Upper lobe of left lung (tissue), 6 donors: ENCODE data around the gene ZMAT3. TPM values are rescaled to one million over a fixed set of nuclear protein-coding genes. Genes with fewer than 3 reads are reported as not detected.
"Not testable (repeated sequence)": the region's sequence is repeated elsewhere in the genome, so short reads cannot be mapped to it uniquely, and the experiment has no call there.

ENCODE experiments used
- ATAC-seq, 2 donors: fragments of 200-7000 bp; cut with Tn5 transposase; one replicate each; pipeline ENCODE4 v1.9.1; 2022; ENCODE audit warnings: mild to moderate bottlenecking in 2 of 2, moderate library complexity in 2 of 2; ENCODE audit not compliant: low FRiP score in 2 of 2
- DNase-seq, 2 donors: peaks; one replicate each; pipeline ENCODE4 v3.0.0-alpha.2; 2019 to 2020
- H3K27ac ChIP-seq, 4 donors: fragments of 200-600 bp; sonication (generic); one replicate each; pipeline ENCODE4 v1.5.1; 2016 to 2019
- H3K27me3 ChIP-seq, 4 donors: fragments of 200-600 bp; sonication (generic); one replicate each; pipeline ENCODE4 v1.5.1; 2017 to 2019
- H3K36me3 ChIP-seq, 4 donors: fragments of 200-600 bp; sonication (generic); one replicate each; pipeline ENCODE4 v1.5.1; 2016 to 2019
- H3K4me1 ChIP-seq, 4 donors: fragments of 200-600 bp; sonication (generic); one replicate each; pipeline ENCODE4 v1.5.1; 2018 to 2019
- H3K4me3 ChIP-seq, 4 donors: fragments of 200-600 bp; sonication (generic); one replicate each; pipeline ENCODE4 v1.5.1; 2017 to 2019; ENCODE audit warnings: mild to moderate bottlenecking in 2 of 4, moderate library complexity in 1 of 4
- H3K9me3 ChIP-seq, 4 donors: fragments of 200-600 bp; sonication (generic); one replicate each; pipeline ENCODE4 v1.5.1; 2018 to 2019
- EP300 ChIP-seq, 4 donors: sonication (generic); formaldehyde crosslinking; IDR thresholded peaks; one replicate each; pipeline ENCODE4 v1.5.1; 2017; ENCODE audit warnings: antibody characterized with exemption in 4 of 4, control low read depth in 2 of 4
- POLR2A ChIP-seq, 4 donors: fragments of 450-650 bp; IDR thresholded peaks; one replicate each; pipeline ENCODE4 v1.5.1; 2016 to 2017; ENCODE audit warnings: antibody characterized with exemption in 4 of 4, mild to moderate bottlenecking in 2 of 4
- POLR2AphosphoS5 ChIP-seq, 2 donors: sonication (generic); formaldehyde crosslinking; IDR thresholded peaks; one replicate each; pipeline ENCODE4 v1.5.1; 2017; ENCODE audit warnings: antibody characterized with exemption in 2 of 2
- WGBS, 2 donors: methylation state at CpG; one replicate each; pipeline ENCODE4 v1.1.5; 2017 to 2018; 5-methylcytosine and 5-hydroxymethylcytosine counted together
- total RNA-seq, 6 donors: library from RNA; depleted of rRNA in 4 of 6; stranded (reverse); fragments of >200 nt in 4 of 6; gene quantifications; one replicate each; pipeline versions ENCODE4 v1.1.0 to v1.2.1, GENCODE V29; 2016 to 2021
- TF ChIP-seq, protein P1 (sequence below), 6 experiments: fragments of 450-650 bp in 4 of 6; fragments of 200-600 bp in 2 of 6; sonication (generic) in 2 of 6; IDR thresholded peaks; one replicate each; pipeline ENCODE4 v1.5.1; 2016 to 2019; ENCODE audit warnings: antibody characterized with exemption in 6 of 6
- donor health status: DM: no; HTN: no; CAD: no; lungs with moderate emphysema.
- donor health status: DM: no; HTN: yes; CAD: no; lungs with severe emphysema.

Gene ZMAT3, protein sequence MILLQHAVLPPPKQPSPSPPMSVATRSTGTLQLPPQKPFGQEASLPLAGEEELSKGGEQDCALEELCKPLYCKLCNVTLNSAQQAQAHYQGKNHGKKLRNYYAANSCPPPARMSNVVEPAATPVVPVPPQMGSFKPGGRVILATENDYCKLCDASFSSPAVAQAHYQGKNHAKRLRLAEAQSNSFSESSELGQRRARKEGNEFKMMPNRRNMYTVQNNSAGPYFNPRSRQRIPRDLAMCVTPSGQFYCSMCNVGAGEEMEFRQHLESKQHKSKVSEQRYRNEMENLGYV
- 10 to 100 TPM in 4 of 6 donors, 1 to 10 TPM in 2; 6.4 to 19.5 (median 13.1) TPM for total RNA-seq

DNA sequence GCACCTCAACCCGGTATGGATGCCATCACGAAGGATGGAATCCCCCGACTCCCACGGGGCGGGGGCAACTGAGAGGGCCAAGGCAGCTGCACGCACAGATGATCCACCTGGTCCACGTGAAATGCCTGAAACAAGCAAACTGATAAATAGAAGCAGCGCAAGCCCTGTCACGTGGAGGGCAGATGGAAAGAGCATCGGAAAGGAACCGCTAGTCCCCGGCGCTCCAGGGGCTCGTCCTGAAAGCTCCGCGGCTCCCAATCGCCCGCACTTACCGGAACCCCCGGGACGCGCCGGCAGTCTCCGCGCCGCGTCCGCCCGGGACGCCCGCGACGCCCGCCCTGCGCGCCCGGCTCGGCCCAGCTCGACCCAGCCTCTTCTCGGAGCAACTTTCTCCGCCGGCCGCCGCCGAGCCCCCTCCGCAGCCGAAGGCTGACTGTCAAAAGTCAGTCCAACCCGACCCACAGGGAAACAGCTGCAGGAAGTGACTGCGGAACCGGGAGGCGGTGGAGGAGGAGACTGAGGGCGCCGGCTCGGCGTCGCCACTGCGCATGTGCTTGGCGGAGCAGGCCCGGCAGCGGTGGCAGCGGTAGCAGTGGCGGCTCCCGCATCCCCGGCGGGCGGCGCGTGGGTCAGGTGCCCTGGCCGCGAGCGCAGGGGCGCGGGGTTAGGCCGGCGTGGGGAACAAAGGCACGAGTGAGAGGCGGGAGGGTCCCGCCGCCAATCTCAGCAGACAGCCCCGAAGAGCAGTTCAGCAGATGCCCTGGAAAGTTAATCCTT lies at the start of gene ZMAT3:
Gene ZMAT3, minus strand, starts transcription at position 487 of the 777 bp plus-strand sequence. CDS start 4,057 bp downstream, outside the sequence.
- Histone ChIP-seq H3K9me3 (no peaks in the 10 kb centered on the region), H3K4me1 (peaks cover 5 to 17% (median 16%) of the 10 kb centered on the region in 4 donors), H3K27me3 (no peaks in the 10 kb centered on the region), H3K36me3 (peaks cover 0 to 8% (median 4%) of the 10 kb centered on the region in 4 donors), H3K27ac (peak within 1 kb of the TSS; percentile 85 to 95 (median 90)), H3K4me3 (peak within 1 kb of the TSS; percentile 40 to 93 (median 85))
- TF ChIP-seq POLR2A (IDR thresholded peaks at IDR 0.05) (peak in 2 of 4 donors; percentile 66 to 80), POLR2AphosphoS5 (IDR thresholded peaks at IDR 0.05) (peak; percentile 64 to 80), EP300 (IDR thresholded peaks at IDR 0.05) (no peak)
- TF ChIP-seq, protein P1, sequence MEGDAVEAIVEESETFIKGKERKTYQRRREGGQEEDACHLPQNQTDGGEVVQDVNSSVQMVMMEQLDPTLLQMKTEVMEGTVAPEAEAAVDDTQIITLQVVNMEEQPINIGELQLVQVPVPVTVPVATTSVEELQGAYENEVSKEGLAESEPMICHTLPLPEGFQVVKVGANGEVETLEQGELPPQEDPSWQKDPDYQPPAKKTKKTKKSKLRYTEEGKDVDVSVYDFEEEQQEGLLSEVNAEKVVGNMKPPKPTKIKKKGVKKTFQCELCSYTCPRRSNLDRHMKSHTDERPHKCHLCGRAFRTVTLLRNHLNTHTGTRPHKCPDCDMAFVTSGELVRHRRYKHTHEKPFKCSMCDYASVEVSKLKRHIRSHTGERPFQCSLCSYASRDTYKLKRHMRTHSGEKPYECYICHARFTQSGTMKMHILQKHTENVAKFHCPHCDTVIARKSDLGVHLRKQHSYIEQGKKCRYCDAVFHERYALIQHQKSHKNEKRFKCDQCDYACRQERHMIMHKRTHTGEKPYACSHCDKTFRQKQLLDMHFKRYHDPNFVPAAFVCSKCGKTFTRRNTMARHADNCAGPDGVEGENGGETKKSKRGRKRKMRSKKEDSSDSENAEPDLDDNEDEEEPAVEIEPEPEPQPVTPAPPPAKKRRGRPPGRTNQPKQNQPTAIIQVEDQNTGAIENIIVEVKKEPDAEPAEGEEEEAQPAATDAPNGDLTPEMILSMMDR (IDR thresholded peaks at IDR 0.05), result no peak
- DNase-seq (peak; percentile 90 to 96), ATAC-seq (peak; percentile 90 to 99)
- WGBS, 2 donors, result 0 to 1% methylated on average over 7 to 60 of the region's 80 CpGs

DNA sequence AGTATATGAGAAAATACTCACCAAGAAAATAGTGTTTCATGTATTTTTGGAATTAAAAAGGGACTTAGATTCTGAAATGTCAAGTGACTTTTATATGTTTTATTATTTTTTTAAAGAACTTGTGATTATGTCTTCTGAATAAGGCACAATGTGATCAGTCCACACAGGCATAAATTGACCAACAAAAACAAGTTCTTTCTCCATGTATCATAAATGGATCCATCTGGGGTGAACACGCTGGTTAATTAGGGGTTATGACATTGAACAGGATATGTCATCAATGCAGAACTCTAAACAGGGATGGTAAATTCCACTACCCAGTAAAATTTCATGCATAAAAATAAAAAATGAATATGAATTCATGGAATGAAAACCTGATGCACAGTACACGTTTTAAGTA lies 45.2 kb upstream of the ZMAT3 start:
- TF ChIP-seq POLR2AphosphoS5 (IDR thresholded peaks at IDR 0.05) (no peak), EP300 (IDR thresholded peaks at IDR 0.05) (no peak), POLR2A (IDR thresholded peaks at IDR 0.05) (no peak)
- TF ChIP-seq, protein P1 (IDR thresholded peaks at IDR 0.05), result no peak
- no peaks in the 10 kb centered on the region for H3K4me1 ChIP-seq
- H3K27ac ChIP-seq, result no peak overlapping the region
- H3K9me3 ChIP-seq, result no peaks in the 10 kb centered on the region
- H3K36me3 ChIP-seq, result no peaks in the 10 kb centered on the region
- H3K27me3 ChIP-seq, result no peaks in the 10 kb centered on the region
- no peak for ATAC-seq
- no peak for DNase-seq
- 59 to 76% methylated on average over 2 of the region's 2 CpGs for WGBS, 2 donors
- H3K4me3 ChIP-seq, result no peak overlapping the region

DNA sequence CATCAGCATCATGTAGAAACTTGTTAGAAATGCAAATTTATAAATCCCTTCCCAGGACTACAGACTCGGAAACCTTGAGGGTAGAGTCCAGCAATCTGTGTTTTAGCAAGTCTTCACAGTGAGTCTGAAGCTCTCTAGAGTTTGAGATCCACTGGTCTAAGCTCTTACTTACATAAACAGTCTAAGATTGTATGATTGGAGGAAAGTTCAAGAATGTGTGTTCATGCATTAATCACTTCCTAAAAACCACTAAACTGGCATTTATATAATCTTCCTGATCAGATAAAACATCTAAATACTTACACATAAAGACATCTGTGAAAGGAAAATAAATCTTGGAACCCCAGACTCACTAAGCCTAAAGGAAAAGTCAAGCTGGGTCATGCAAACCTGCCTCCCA lies 43.8 kb upstream of the ZMAT3 start:
- not testable (repeated sequence) for H3K4me3 ChIP-seq, H3K36me3 ChIP-seq, H3K27ac ChIP-seq, H3K4me1 ChIP-seq, ATAC-seq, H3K9me3 ChIP-seq, H3K27me3 ChIP-seq, DNase-seq
- 44 to 59% methylated on average over 1 of the region's 1 CpG for WGBS, 2 donors

DNA sequence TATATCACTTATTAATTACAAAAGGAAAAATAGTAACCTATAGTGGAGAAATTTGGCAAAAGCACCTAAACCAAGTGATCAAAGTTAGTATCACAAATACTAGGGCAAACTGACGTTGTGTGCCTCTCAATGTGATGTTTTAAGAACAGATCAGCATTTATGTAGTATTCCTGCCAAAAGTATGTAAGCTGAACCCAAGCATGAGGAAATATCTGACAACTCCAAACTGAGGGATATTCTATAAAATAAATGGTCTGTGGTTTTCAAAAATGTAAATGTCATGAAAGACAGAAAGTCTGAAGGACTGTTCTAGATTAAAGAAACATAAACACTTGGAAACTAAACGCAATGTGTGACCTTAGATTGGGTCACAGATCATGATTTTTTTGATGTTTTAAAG lies 42.3 kb upstream of the ZMAT3 start:
- no peaks in the 10 kb centered on the region for H3K9me3 ChIP-seq
- no peaks in the 10 kb centered on the region for H3K27me3 ChIP-seq
- H3K27ac ChIP-seq, result no peak overlapping the region
- WGBS, 2 donors, result 63 to 66% methylated on average over 2 of the region's 2 CpGs
- DNase-seq, result no peak
- TF ChIP-seq, protein P1 (IDR thresholded peaks at IDR 0.05), result no peak
- TF ChIP-seq POLR2A (IDR thresholded peaks at IDR 0.05) (no peak), EP300 (IDR thresholded peaks at IDR 0.05) (no peak), POLR2AphosphoS5 (IDR thresholded peaks at IDR 0.05) (no peak)
- H3K4me1 ChIP-seq, result no peaks in the 10 kb centered on the region
- H3K36me3 ChIP-seq, result no peaks in the 10 kb centered on the region
- no peak for ATAC-seq
- no peak overlapping the region for H3K4me3 ChIP-seq

DNA sequence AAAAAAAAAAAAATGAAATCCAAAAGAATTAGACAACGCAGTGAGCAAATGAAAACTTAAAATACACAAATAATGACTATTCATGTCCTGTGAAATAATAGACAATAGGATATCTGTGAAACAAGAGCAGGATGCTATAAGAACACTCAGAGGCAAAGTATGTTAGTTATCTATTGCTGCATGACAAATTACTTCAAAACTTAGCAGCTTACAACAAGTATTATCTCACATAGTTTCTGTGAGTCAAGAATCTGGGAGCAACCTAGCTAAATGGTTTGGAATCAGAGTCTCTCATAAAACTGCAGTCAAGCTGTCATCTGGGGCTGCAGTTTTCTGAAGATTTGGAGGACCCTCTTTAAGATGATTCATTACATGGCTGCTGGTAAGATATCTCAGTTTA lies 36.5 kb upstream of the ZMAT3 start:
- no peak for ATAC-seq
- H3K27me3 ChIP-seq, result no peaks in the 10 kb centered on the region
- H3K36me3 ChIP-seq, result no peaks in the 10 kb centered on the region
- H3K9me3 ChIP-seq, result no peaks in the 10 kb centered on the region
- WGBS, 2 donors, result 59 to 74% methylated on average over 1 of the region's 1 CpG
- no peak for DNase-seq
- TF ChIP-seq, protein P1 (IDR thresholded peaks at IDR 0.05), result no peak
- TF ChIP-seq EP300 (IDR thresholded peaks at IDR 0.05) (no peak), POLR2A (IDR thresholded peaks at IDR 0.05) (no peak), POLR2AphosphoS5 (IDR thresholded peaks at IDR 0.05) (no peak)
- no peaks in the 10 kb centered on the region for H3K4me1 ChIP-seq
- H3K27ac ChIP-seq, result no peak overlapping the region
- no peak overlapping the region for H3K4me3 ChIP-seq
